Measurements from ENCODE around the gene TREML1. TPM values are rescaled to one million over a fixed set of nuclear protein-coding genes. Genes with fewer than 3 reads are reported as not detected.

The TREML1 gene
- total and polyA plus RNA-seq, 2 of the 8 experiments (the other 6 are each of a cell fraction or from before 2014, with no cell fraction given): 0.08 TPM; not detected in 1

- H3K4ac ChIP-seq (replicated peaks; ENCODE audit: insufficient read length, low read depth, low read length): no peak overlapping the region
- 40% methylated on average over 3 of the region's 3 CpGs; no CpG with 5 or more reads in 1 of the 2 experiments for WGBS, 2 experiments (ENCODE audit: extremely low coverage in 1 of 2, insufficient coverage in 1 of 2, insufficient read length in 1 of 2, insufficient replicate concordance in 2 of 2, low coverage in 1 of 2, low lambda C conversion rate in 2 of 2, missing lambda C conversion rate in 1 of 2)
- no peak overlapping the region for H3K23ac ChIP-seq (ENCODE audit: insufficient read length)
- no peak overlapping the region for H3K56ac ChIP-seq (replicated peaks; ENCODE audit: insufficient read length, low read depth, low read length)
- H3K9ac ChIP-seq (replicated peaks in 1 of 4; ENCODE audit: extremely low read depth in 1 of 4, low read depth in 3 of 4, low read length in 3 of 4): no peak overlapping the region
- no peaks in the 10 kb centered on the region for H3K79me2 ChIP-seq (ENCODE audit: control insufficient read depth in 1 of 2, insufficient read depth in 2 of 2, low read length in 2 of 2)
- H2BK120ac ChIP-seq (replicated peaks; ENCODE audit: low read depth, low read length): no peak overlapping the region
- no peak overlapping the region for H2BK15ac ChIP-seq (ENCODE audit: low read length)
- no peaks in the 10 kb centered on the region for H3K36me3 ChIP-seq (ENCODE audit: control insufficient read depth in 2 of 4, insufficient read depth in 4 of 4, low read length in 3 of 4)
- H3K18ac ChIP-seq (ENCODE audit: extremely low read depth, low read length): no peak overlapping the region
- no peak for DNase-seq (ENCODE audit: low read depth in 1 of 2, low spot score in 2 of 2)
- peak overlapping the region; percentile 34 to 40; a peak in 3 of 4 replicates for H3K4me2 ChIP-seq (ENCODE audit: insufficient read depth in 1 of 2, low read depth in 2 of 2, low read length in 2 of 2)
- peaks cover 0 to 12% (median 8%) of the 10 kb centered on the region in 4 experiments; a peak in 5 of 7 replicates for H3K4me1 ChIP-seq (replicated peaks in 1 of 4; ENCODE audit: control insufficient read depth in 3 of 4, insufficient read depth in 4 of 4, low read length in 3 of 4)
- no peaks in the 10 kb centered on the region; a peak in 1 of 4 replicates for H3K9me3 ChIP-seq (ENCODE audit: insufficient read depth in 2 of 2, low read depth in 1 of 2, low read length in 1 of 2)
- peak; percentile 50 for FAIRE-seq
- CTCF ChIA-PET (ENCODE audit: partially characterized antibody): interaction anchor here (0.6 to 4.5 kb wide), 7 partner anchors 9 to 161 kb away, joined by 3 to 31 read pairs (median 3); no protein-coding TSS in a partner anchor
- POLR2A ChIA-PET (ENCODE audit: partially characterized antibody): interaction anchor here (0.6 to 1.8 kb wide), 2 partner anchors 10 to 516 kb away, joined by 3 to 5 read pairs; no protein-coding TSS in a partner anchor
- H4K91ac ChIP-seq (replicated peaks; ENCODE audit: insufficient read length, low read length): no peak overlapping the region
- no peaks in the 10 kb centered on the region for H4K20me1 ChIP-seq (replicated peaks in 1 of 2; ENCODE audit: control insufficient read depth in 1 of 2, insufficient read depth in 2 of 2, low read length in 2 of 2)
- H4K8ac ChIP-seq (ENCODE audit: extremely low read depth, insufficient read depth, low read length): no peak overlapping the region
- H3K23me2 ChIP-seq (ENCODE audit: low read depth, low read length): no peaks in the 10 kb centered on the region
- H3K79me1 ChIP-seq (ENCODE audit: low read depth, low read length): no peaks in the 10 kb centered on the region
- H3K4me3 ChIP-seq (ENCODE audit: extremely low read depth in 1 of 4, insufficient read depth in 2 of 4, low read depth in 3 of 4, low read length in 4 of 4): 0 out of 8 replicates have a peak overlapping the region, but pooled peaks of 1 of the 4 experiments have one; percentile 3
- H2AK5ac ChIP-seq (ENCODE audit: low read depth, low read length): no peak overlapping the region
- no peak overlapping the region for H2AFZ ChIP-seq (ENCODE audit: low read length)
- H3K27ac ChIP-seq (ENCODE audit: low read depth, low read length): peak overlapping the region; percentile 56; the same call in 1 of the 2 replicates
- no peaks in the 10 kb centered on the region for H3K27me3 ChIP-seq (replicated peaks in 1 of 4; ENCODE audit: control insufficient read depth in 3 of 4, extremely low read depth in 1 of 4, insufficient read depth in 3 of 4, low read length in 3 of 4)
- no peak overlapping the region for H4K5ac ChIP-seq (ENCODE audit: insufficient read length, low read depth, low read length)
- H2BK5ac ChIP-seq (ENCODE audit: low read depth, low read length): no peak overlapping the region
- H2BK20ac ChIP-seq (ENCODE audit: low read length): no peak overlapping the region
- no peak overlapping the region for H2BK12ac ChIP-seq (ENCODE audit: low read depth, low read length)
- H3K14ac ChIP-seq (ENCODE audit: insufficient read length): no peak overlapping the region
- TF ChIP-seq SP1 (IDR thresholded peaks at IDR 0.05; ENCODE audit: low read depth, low read length): 0 out of 2 replicates have a peak, but pooled peaks have one; percentile 49
- TF ChIP-seq MAX (IDR thresholded peaks at IDR 0.05): peak; percentile 50
- no peak for TF ChIP-seq CBX8 (IDR thresholded peaks at IDR 0.05; ENCODE audit: borderline replicate concordance, low read depth, low read length)
- no peak for TF ChIP-seq JUN (IDR thresholded peaks at IDR 0.05; ENCODE audit: low read depth, low read length)
- TF ChIP-seq TCF12 (IDR thresholded peaks at IDR 0.05; ENCODE audit: low read depth, low read length): 0 out of 2 replicates have a peak, but pooled peaks have one; percentile 40
- no peak for TF ChIP-seq ASH2L (IDR thresholded peaks at IDR 0.05; ENCODE audit: low read length)
- 0 out of 2 replicates have a peak, but pooled peaks have one; percentile 47 for TF ChIP-seq POU5F1 (IDR thresholded peaks at IDR 0.05; ENCODE audit: low read depth, low read length)
- TF ChIP-seq, protein P1, sequence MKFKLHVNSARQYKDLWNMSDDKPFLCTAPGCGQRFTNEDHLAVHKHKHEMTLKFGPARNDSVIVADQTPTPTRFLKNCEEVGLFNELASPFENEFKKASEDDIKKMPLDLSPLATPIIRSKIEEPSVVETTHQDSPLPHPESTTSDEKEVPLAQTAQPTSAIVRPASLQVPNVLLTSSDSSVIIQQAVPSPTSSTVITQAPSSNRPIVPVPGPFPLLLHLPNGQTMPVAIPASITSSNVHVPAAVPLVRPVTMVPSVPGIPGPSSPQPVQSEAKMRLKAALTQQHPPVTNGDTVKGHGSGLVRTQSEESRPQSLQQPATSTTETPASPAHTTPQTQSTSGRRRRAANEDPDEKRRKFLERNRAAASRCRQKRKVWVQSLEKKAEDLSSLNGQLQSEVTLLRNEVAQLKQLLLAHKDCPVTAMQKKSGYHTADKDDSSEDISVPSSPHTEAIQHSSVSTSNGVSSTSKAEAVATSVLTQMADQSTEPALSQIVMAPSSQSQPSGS (IDR thresholded peaks at IDR 0.05; ENCODE audit: low read length): no peak
- TF ChIP-seq, protein P2, sequence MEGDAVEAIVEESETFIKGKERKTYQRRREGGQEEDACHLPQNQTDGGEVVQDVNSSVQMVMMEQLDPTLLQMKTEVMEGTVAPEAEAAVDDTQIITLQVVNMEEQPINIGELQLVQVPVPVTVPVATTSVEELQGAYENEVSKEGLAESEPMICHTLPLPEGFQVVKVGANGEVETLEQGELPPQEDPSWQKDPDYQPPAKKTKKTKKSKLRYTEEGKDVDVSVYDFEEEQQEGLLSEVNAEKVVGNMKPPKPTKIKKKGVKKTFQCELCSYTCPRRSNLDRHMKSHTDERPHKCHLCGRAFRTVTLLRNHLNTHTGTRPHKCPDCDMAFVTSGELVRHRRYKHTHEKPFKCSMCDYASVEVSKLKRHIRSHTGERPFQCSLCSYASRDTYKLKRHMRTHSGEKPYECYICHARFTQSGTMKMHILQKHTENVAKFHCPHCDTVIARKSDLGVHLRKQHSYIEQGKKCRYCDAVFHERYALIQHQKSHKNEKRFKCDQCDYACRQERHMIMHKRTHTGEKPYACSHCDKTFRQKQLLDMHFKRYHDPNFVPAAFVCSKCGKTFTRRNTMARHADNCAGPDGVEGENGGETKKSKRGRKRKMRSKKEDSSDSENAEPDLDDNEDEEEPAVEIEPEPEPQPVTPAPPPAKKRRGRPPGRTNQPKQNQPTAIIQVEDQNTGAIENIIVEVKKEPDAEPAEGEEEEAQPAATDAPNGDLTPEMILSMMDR (IDR thresholded peaks at IDR 0.05; ENCODE audit: control extremely low read depth in 1 of 3, insufficient read depth in 1 of 3, low read depth in 1 of 3, low read length in 3 of 3): peak in 1 of 3 experiments; percentile 8; a peak in 1 of 4 replicates
Observed at GRCh38 chr6:41171908-41172307, 17.8 kb upstream of the TREML1 start.
